Dedifferentiated amniotic fluid mesenchymal stem cell (primary cell): ENCODE results near the gene KMT2E.

Experiments used
- DNase-seq: peaks from one replicate; pipeline ENCODE4 v3.0.0-alpha.2; 2016; ENCODE audit errors: extremely low spot score

KMT2E gene

DNA sequence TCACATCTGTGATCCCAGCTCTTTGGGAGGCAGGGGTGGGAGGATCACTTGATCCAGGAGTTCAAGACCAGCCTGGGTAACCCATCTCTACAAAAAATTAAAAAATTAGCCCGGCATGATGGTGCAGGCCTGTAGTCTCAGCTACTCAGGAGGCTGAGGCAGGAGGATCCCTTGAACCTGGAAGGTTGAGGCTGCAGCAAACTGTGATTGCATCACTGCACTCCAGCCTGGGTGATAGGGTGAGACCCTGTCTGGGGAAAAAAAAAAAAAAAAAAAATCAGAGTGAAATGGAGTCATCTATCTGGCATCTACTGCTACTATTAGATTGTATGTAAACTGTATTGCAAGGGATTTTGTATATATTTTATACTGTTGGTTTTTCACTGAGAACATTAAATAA lies 59.1 kb downstream of the KMT2E start:
- DNase-seq = no peak

DNA sequence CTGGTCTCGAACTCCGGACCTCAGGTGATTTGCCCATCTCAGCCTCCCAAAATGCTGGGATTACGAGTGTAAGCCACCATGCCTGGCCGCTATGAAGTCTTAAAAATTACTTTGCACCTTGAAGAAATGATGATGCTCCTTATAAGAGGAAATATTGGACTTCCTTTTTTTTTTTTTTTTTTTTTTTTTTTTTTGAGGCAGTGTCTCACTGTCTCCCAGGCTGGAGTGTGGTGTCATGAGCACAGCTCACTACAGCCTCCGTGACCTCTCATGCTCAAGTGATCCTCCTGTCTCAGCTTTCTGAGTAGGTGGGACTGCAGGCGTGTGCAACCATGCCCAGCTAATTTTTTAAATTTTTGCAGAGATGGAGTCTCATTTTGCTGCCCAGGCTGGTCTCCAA lies 65.3 kb downstream of the KMT2E start:
- no peak for DNase-seq

DNA sequence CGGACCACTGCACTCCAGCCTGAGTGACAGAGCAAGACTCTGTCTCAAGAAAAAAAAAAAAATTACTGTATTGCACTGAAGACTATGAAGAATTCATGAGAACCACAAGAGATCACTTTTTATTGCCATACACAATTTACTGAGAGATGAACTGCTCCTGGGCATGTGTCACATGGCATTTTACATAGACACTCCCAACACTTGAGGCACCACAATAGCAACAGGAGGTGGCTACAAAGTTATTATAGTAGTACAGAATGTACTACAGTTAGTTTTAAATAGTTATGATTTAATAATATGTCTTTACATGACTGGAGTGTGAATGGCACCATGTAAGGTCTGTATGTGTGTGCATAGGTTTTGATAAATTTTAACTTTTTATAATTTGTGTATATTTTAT lies 70.6 kb downstream of the KMT2E start:
- DNase-seq = no peak

DNA sequence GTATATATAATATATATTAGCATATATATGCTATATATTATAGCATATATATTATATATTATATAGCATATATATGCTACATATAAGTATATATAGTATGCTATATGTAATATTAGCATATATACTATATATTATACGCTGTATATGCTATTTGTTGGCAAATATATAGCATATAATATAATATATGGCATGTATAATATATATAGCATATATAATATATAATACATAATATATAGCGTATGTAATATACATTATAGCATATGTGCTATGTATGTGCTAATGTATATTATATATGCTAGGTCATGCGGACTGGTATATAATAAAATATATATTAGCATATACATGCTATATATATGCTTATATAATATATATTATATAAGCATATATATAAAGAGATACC lies 72.8 kb downstream of the KMT2E start:
- DNase-seq = no peak

DNA sequence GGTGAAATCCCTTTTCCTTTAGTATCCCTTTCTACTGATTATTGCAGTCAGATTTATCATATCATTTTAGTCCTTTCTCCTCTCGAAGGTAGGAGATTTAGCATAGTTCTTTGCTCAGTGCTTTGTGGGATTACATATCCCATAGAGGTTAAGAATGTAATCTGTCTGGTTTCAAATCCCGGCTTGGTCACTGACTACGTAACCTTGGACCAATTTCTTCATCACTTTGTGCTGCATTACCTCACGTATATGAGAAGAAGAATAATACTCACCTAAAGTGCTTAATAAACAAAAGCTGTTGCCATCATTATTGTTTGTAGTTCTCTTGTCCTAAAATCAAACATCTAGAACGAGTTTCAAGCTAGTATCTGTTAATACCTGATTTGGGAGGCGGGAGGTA lies 74.0 kb downstream of the KMT2E start:
- DNase-seq = no peak

DNA sequence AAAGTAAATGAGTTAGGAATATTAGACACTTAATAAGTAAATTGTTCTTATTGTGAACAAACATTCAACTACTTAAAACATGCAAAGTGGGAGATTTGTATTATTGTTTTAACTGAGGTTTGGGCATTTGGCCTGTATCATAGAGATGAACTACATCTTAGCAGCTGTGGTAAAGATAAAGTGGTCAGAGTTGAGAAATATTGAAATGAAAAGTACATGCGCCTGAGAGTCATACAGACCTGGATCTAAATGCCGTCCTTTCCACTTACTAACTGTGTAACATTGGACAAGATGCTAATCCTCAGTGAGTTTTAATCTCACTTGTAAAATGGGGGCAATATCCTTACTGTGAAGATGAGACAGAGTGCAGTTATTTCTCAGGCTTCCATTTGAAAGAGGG lies 74.5 kb downstream of the KMT2E start:
- DNase-seq = no peak

DNA sequence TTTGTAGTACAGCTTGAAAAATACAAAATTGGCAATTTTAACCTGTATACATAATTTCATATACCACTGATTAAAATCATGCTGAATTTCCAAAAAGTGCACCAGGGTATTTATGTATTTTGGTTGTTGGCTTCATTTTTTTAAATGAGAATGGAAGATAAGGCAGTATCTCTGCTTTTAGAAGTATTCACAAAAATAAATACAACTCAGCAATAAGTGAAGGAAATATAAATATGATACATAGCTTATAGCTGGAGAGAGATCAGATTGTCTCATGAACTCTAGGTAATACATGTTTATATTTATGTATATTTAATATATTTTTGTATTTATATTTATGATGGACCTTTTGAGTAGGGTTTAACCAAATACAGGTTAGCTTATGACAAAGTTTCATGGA lies 81.0 kb downstream of the KMT2E start:
- DNase-seq = no peak

DNA sequence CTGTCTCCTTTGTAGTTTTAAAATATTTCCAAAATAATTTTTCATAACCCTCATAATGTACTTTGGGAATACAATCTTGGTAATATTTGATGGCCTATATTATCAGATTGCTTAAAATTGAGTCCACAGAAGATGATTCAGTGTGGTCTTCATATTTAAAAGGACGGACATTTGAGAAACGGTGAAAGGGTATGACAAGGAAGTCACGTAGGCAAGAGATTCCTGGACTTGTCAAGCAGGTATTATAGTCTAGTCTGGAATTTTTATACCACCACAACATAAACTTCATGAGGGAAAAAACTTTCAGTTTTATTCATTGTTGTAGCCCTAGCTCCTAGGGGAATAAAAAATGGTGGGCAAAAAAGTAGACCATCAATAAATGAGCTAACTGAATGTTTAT lies 82.3 kb downstream of the KMT2E start:
- no peak for DNase-seq

DNA sequence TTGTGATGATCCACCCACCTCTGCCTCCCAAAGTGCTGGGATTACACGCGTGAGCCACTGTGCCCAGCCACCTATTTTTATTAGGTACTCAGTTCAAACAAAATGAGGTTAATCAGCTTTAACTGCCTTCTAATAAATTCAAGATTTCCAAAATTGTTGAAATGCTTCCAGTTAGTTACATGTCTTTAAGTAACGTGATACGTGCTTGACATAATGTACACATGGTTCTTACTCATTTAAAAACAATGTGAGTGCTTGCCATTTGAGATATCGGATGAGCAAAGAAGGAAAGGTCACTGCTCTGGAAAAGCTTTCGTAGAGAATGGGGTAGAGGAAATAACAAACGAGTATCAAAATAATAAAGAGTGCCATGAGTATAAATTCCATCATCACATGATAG lies 83.6 kb downstream of the KMT2E start:
- peak; percentile 83 for DNase-seq

DNA sequence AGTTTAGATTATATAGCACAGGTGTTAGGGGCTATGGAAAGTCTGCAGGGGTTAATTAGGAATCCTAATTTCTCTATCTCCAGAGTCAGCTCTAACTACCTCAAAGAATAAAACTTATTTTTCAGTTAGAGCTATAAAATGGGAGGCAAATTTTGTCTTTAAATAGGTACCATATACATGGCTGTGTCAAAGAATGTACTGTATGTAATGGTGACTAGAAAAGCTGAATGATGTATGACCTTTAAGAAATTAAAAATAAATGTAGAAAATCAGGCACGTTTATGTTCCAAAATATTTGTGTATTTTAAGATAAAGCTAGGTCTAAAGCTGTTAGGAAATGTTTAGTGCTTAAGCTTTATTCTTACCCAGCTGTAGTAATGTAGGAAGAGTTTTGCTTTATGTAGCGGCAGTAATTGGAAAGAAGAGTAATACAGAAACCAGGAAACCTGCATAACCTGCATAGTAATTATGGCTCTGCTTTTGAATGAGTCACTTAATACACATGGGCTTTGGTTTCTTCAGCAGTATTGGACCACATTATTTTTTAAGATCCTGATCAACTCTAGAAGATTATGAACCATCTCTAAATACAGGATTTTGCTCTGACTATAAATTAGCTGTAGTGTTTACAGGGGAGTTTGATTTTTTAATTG lies 85.0 kb downstream of the KMT2E start:
- DNase-seq = no peak

DNA sequence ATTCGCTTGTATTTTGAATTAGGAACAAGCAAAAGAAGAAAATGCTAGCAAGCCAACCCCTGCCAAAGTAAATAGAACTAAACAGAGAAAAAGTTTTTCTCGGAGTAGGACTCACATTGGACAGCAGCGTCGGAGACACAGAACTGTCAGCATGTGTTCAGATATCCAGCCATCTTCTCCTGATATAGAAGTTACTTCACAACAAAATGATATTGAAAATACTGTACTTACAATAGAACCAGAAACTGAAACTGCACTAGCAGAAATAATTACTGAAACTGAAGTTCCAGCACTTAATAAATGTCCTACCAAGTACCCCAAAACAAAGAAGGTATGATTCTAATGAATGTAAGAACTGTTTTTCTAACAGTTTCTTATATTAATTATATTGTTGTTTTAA lies 87.9 kb downstream of the KMT2E start:
- DNase-seq = no peak

DNA sequence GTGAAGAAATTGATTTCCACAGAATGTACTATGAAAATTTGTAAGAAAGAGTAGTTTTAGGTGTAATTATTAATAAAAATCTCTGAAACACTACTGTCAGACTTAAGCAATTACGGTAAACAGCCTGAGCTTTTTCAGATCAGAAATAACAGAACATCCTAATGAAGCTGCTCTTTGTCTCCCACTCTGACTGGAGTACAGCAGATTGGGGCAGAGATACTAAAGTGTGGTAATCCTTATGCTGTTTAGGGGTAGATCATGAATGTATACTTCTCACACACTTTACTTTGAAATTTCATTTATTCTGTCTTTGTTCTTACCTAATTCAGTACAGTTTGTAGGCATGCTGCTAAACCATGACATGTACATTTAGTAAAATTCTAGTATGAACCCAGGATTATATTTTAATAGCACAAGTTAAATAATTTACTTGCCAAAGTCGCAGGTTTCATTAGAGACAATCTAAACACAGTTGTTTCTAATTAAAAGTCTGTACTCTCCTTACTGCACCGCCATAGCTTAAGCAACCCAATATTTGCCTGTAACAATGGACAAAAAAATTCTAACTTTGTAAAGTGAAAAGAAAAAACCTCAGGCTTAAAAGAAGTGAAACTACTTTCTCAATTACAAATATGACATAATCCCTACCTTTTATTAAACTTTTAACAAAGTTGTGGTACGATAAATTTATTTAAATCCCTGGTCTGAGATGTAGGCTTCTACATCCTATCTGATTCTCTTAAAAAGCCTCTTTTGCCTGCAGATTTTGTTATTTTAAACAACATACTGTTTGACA lies 88.8 kb downstream of the KMT2E start:
- no peak for DNase-seq

DNA sequence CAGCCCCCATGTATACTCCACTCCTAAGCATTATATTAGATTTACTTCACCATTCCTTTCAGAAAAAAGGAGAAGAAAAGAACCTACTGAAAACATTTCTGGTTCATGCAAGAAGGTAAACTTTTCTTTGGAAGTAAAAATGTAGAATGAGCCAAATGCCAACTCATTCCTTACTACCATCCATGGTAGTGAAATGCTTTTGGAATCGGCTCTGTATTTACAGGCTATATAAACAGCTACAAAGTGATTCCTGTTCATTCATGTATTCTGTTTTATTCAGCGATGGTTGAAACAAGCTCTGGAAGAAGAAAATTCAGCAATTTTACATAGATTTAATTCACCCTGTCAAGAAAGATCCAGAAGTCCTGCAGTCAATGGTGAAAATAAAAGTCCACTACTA lies 91.6 kb downstream of the KMT2E start:
- DNase-seq = no peak

DNA sequence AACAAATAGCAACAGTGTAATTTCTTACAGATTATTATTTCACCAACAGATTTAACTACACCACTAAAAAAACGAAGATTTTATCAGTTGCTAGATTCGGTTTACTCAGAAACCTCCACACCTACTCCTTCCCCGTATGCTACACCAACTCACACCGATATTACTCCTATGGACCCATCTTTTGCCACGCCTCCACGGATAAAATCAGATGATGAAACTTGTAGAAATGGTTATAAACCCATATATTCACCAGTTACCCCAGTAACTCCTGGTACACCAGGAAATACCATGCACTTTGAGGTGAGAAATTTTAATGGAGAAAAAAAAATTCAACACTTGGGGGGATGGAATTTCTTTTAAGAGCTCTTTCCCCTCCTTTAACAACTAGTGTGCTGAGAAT lies 92.5 kb downstream of the KMT2E start:
- no peak for DNase-seq

DNA sequence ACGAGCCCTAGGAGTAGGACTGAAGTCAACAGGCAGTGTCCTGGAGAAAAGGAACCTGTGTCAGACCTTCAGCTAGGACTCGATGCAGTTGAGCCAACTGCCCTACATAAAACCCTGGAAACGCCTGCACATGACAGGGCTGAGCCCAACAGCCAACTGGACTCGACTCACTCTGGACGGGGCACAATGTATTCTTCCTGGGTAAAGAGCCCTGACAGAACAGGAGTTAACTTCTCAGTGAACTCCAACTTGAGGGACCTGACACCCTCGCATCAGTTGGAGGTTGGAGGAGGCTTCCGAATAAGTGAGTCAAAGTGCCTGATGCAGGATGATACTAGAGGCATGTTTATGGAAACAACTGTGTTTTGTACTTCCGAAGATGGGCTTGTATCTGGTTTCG lies 93.5 kb downstream of the KMT2E start:
- DNase-seq = no peak

DNA sequence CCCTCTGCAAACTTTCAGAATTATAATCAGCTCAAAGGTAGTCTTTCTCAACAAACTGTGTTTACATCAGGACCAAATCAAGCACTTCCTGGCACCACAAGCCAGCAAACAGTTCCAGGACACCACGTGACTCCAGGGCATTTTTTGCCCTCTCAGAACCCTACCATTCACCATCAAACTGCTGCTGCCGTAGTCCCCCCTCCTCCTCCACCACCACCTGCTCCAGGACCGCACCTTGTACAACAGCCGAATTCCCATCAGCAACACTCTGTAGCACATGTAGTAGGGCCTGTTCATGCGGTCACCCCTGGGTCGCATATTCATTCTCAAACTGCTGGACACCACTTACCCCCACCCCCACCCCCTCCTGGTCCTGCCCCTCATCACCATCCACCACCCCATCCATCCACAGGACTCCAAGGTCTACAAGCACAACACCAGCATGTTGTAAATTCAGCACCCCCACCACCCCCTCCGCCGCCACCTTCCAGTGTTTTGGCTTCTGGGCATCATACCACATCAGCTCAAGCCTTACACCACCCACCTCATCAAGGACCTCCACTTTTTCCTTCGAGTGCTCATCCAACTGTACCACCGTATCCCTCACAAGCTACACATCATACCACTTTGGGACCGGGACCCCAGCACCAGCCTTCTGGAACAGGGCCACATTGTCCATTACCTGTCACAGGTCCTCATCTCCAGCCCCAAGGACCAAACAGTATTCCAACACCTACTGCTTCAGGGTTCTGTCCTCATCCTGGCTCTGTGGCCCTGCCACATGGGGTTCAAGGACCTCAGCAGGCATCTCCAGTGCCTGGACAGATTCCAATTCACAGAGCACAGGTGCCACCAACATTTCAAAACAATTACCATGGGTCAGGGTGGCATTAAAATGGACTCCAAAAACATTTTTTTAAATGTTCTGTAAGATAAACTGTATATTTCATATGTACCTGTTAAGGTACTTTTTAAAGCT lies 98.7 kb downstream of the KMT2E start:
- no peak for DNase-seq

DNA sequence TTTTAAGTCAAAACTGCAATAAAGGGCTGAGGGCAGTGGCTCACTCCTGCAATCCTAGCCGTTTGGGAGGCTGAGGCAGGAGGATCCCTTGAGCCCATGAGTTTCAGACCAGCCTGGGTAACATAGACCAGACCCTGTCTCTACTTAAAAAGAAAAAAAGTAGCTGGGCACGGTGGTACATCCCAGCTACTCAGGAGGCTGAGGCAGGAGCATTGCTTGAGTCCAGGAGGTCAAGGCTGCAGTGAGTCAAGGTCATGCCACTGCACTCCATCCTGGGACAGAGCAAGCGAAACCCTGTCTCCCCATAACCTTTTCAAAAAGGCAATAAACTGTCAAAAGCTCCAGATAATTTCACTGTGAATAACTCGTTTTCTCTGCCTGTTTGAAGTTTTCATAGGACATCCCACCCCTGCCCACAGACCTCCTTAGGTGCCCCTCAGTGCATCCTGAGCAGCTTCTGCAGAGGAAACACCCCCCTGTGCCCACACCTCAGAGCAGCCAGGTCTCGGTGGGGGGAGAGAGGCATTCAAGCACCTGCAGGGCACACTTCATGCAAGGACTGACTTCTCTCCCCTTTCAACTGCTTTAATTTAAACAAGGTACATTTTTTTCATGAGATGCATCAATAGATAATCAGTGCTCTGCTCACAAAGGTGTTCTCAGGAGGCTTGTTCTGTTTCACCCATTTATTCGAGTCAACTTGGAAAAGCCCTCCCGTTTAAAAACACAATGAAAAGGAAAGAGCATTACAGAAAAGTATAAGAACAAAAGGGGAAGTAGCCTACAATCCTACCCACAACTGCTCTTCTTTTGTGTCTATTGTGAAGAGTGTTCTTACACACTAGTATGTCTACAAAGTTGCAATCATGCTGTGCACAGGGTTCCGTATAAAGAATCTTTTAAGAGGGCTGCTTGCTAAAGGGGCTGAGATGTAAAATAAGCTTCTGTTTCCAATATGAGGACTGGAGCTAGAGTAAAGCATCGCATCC lies 104.9 kb downstream of the KMT2E start:
- no peak for DNase-seq

DNA sequence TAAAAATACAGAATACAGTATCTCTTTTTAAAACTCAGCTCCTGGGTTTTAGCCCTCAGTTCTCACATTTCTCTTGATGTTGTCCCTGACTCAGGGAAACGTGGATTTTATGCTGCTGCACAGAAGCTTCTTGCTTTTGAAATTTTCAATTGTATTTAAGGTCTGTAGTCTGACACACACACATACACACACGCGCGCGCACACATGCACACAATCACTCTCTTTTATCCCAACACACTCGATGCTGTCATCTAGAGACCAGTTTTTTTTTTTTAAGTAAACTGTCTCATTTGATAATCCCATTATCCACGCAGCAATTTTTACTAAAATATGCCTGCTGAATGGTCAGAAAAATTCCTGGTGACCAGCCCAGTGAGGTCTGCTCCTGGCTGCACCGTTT lies 108.6 kb downstream of the KMT2E start:
- DNase-seq = no peak

DNA sequence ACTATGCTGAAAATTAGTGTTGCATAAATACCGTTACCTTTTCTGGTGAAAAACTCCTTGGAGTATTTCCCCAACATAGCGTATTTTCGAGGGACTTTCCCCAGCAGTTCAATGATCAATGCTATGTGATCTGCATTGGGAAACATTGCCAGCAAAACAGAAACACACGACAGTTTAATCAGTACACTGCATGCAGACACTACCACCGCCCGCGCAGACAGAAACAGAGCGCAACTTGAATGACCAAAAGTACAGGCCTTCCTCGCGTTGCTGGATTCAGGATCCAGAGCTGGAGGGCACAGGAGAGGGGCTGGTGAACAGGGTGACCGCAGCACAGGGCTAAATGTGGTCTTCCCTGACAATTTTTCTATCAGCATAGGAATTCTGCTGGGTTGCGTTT lies 111.7 kb downstream of the KMT2E start:
- no peak for DNase-seq

DNA sequence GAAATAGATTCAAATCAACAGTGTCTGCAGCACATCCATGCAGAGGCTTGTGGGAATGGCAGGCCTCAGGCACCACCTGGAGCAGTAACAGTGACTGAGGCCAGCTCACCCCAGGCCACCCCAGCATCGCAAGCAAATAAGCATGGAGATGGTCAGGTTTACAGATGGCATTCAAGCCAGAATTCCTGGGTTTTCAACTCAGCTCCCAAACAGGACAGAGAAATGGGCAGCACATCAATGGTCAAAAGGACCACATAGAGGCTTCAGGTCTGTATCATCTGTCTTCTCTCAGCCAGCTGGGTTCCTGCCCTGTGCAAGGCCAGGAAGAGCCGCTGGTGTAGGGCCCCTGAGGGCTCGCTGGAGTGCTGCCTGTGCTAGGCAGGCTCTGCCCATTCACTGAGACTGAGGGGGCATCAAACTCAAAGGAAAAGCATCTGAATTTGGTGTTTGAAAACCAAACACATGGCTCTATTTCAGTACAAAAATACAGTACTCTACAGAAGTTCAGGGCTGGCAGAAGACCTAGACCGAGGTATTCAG lies 112.5 kb downstream of the KMT2E start:
- DNase-seq = no peak

DNA sequence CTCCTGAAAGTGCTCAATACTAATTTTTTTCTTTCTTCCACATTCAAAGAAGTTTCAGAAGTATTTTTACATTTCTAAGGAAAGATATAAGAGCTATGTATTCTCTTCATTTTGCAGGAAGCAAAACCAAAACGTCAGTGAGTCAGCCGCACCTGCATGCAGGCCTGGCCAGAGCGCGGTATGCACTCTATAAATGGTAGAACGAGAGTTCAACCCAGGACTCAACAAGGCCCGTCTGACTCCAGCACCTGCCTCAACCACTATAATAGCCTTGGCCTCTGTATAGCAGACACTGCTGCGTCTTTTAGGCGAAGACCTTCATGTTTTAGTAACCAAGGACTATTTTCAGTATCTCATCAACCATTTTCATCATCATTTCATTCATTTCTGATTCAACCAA lies 113.2 kb downstream of the KMT2E start:
- DNase-seq = no peak
